ENCODE data around the gene ADNP.
A peak's percentile ranks its signal among the peaks of the same experiment; 100 is the strongest.

The ADNP gene

GRCh38 chr20:50932016-50932485 is 814 bp upstream of the ADNP start:
- no peak for DNase-seq

GRCh38 chr20:50930976-50931305 is 296 bp downstream of the ADNP start:
- no peak for DNase-seq

GRCh38 chr20:50930139-50930975 is 880 bp downstream of the ADNP start:
- DNase-seq, result no peak

GRCh38 chr20:50929299-50930138 is 1.7 kb downstream of the ADNP start:
- DNase-seq, result peak; percentile 92

- no peak for DNase-seq
Measured at GRCh38 chr20:50928469-50928868, 2.8 kb downstream of the ADNP start.

GRCh38 chr20:50926530-50926929 is 4.7 kb downstream of the ADNP start:
- DNase-seq, result no peak

GRCh38 chr20:50924261-50924920 is 6.8 kb downstream of the ADNP start:
- no peak for DNase-seq

GRCh38 chr20:50921803-50922501 is 9.3 kb downstream of the ADNP start:
- no peak for DNase-seq

GRCh38 chr20:50920997-50921396 is 10.2 kb downstream of the ADNP start:
- DNase-seq, result no peak

GRCh38 chr20:50919567-50919966 is 11.7 kb downstream of the ADNP start:
- DNase-seq, result no peak

- no peak for DNase-seq
Measured at GRCh38 chr20:50918403-50918802, 12.8 kb downstream of the ADNP start.

GRCh38 chr20:50916934-50917333 is 14.3 kb downstream of the ADNP start:
- DNase-seq, result no peak

- no peak for DNase-seq
Measured at GRCh38 chr20:50916257-50916656, 15.0 kb downstream of the ADNP start.

- DNase-seq, result no peak
Measured at GRCh38 chr20:50915424-50915823, 15.8 kb downstream of the ADNP start.

- DNase-seq, result no peak
Measured at GRCh38 chr20:50913690-50914375, 17.4 kb downstream of the ADNP start.

GRCh38 chr20:50911716-50912115 is 19.5 kb downstream of the ADNP start:
- DNase-seq, result no peak

GRCh38 chr20:50911030-50911429 is 20.2 kb downstream of the ADNP start:
- DNase-seq, result no peak

GRCh38 chr20:50909413-50909812 is 21.8 kb downstream of the ADNP start:
- DNase-seq, result no peak

GRCh38 chr20:50904067-50904570 is 27.1 kb downstream of the ADNP start:
- DNase-seq, result no peak

- DNase-seq, result no peak
Measured at GRCh38 chr20:50903353-50904051, 27.7 kb downstream of the ADNP start.

- no peak for DNase-seq
Measured at GRCh38 chr20:50901301-50901700, 29.9 kb downstream of the ADNP start.
